ENCODE results near the gene FASTKD3.

The FASTKD3 gene

DNA sequence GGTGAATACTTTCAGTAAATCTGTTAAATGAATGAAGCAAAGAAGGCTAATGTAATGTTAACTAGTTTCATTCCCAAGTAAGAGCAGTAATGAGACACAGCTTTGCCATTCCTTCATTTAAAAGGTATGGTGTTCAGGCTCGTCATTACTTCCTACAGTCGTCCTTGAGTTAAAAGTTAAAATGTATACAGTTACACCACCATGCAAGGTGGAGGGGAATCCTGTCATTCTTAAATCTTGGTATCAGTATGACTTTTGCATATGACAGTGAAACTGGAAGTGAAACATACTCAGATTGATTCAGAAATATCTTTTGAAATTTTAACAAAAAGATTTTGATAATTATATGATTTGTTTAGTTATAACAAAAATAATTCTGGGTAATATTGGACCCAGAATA lies 26.0 kb upstream of the FASTKD3 start:
- TF ChIP-seq POLR2A (IDR thresholded peaks at IDR 0.05; ENCODE audit: low read length) (no peak), GATA1 (IDR thresholded peaks at IDR 0.05; ENCODE audit: low read depth, low read length) (no peak)
- no peak for DNase-seq

DNA sequence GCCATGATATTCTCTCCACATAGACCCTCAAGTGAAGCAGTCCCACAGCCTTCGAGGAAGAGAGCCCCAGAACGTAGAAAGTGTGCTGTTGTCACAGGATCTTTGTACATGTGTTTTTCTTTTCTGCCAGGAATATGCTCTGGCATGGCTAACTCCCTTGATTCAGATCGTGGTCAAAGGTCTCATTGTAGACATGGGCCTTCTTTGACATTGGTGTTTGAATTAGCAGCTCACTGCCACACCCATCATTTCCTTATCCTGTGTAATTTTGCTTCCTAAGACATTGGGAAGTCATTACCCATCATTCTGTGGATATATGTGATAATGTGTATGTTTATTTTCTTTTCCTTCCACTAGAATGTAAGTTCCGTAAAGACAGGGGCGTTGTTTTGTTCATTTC lies 25.6 kb upstream of the FASTKD3 start:
- TF ChIP-seq POLR2A (IDR thresholded peaks at IDR 0.05; ENCODE audit: low read length): no peak
- TF ChIP-seq GATA1 (IDR thresholded peaks at IDR 0.05; ENCODE audit: low read depth, low read length): no peak
- no peak for DNase-seq

DNA sequence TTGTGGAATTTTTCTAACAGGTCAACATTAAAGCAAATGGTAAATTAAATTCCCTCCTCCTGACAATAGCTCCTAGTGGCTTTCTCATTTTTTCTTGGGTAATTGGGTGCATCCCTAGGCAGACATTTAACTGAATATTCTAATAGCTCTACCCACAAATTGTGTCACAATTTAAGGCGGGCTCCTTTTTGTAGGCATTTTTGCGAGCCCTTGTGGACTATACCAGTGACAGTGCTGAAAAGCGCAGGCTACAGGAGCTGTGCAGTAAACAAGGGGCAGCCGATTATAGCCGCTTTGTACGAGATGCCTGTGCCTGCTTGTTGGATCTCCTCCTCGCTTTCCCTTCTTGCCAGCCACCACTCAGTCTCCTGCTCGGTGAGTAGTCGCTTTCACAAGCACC lies 20.1 kb upstream of the FASTKD3 start:
- TF ChIP-seq GATA1 (IDR thresholded peaks at IDR 0.05; ENCODE audit: low read depth, low read length) (no peak), POLR2A (IDR thresholded peaks at IDR 0.05; ENCODE audit: low read length) (no peak)
- DNase-seq: no peak

DNA sequence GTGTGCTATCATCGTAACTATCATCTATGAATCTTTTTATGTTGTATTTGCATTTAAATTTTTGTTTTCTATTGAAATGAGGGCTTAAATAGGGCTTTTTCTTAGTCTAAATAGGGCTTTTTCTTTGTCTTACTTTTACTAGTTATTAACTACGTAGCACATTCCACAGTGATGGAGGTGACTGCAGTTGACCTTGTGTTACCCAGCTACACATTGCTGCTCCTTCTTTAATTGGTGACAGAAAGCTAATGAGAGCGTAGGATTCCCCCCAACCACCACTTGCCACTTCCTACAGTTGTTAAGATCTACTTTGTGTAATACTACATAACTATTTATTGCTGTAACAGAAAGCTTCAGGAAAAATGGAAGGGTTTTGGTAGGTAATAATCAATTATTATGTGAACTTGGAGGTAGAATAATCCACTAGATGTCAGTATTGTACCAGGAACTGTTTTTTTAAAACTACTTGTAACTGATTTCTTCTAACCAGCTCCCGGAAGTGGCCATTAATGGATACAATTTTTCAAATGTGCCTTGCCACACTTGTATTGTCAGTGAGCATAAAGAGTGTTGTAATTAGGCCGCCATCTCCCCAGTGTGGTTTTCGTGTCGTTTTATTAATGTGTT lies 18.1 kb upstream of the FASTKD3 start:
- no peak for TF ChIP-seq POLR2A (IDR thresholded peaks at IDR 0.05; ENCODE audit: low read length)
- no peak for TF ChIP-seq GATA1 (IDR thresholded peaks at IDR 0.05; ENCODE audit: low read depth, low read length)
- peak; percentile 35 to 61 for DNase-seq

DNA sequence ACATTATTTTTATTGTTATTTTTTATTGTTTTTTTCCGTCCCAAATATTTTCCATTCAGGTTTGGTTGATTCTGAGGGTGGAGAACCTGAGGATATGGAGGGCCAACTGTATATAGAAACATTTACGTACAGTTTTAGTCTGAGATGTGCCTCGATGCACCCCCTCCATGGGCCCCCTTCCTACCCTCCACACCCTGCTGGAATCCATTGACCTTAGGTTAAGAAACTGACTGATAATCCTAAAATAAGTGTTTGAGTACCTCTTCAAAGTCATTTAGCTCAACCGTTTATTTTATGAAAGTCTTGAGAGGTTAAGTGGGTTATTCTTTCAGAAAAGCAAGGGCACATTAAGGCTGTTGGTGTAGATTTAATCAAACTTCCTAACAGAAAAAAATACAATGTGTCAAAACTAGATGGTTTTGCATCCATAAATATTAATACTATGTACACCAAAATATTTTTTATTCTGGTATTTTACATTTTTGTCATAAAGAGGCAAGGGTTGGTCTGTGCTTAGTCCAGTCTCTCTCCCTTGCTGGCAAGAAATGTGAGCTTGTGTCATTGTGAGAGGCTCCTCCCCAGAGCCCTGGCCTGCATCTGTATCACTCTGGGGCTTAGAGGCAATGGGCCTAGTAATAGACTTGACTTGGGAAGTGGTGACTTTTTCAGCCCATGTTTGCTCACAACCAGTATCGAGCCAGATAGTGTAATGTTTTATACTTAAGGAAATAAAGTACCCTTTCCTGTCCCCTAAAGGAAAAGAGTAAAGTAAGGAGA lies 15.8 kb upstream of the FASTKD3 start:
- DNase-seq: no peak
- TF ChIP-seq POLR2A (IDR thresholded peaks at IDR 0.05; ENCODE audit: low read length): no peak
- no peak for TF ChIP-seq GATA1 (IDR thresholded peaks at IDR 0.05; ENCODE audit: low read depth, low read length)

DNA sequence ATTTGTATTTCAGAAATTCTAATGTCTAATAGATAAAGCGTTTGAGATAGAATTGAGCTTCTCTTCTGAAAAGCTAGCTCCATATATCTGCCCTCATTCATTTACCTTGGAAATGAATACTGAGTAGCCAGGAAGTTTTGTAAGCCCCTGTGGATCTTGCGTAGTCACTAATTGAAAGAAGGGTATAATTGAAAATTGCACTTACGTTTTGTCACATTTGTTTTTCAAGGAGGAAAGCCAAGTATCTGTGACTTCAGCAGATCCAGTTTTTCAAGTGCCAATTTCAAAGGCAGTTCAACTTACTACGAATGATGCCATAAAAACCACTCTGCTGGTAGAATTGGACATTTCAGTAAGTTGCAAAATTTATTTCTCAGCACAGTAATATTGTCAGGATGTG lies 14.1 kb upstream of the FASTKD3 start:
- DNase-seq: no peak
- TF ChIP-seq GATA1 (IDR thresholded peaks at IDR 0.05; ENCODE audit: low read depth, low read length) (no peak), POLR2A (IDR thresholded peaks at IDR 0.05; ENCODE audit: low read length) (no peak)

DNA sequence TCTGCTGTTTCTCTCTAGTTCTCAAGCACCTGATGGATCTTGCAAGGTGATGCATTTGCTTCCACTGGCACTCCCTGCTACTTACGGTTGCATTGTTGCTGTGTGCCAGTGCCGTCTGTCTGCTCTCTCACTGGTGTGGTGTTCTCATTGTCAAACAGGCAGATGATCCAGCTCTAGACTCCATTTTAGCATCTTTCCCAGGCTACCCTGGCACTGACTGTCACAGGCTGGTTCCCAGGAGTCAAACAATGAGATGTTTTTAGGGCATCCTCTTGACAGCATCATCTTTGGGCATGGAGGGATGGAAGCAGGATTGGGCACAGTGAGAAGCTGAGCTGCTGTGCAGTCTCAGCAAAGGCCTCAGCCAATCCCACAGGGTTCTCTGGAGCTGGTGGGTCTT lies 13.0 kb upstream of the FASTKD3 start:
- DNase-seq: no peak
- TF ChIP-seq GATA1 (IDR thresholded peaks at IDR 0.05; ENCODE audit: low read depth, low read length) (no peak), POLR2A (IDR thresholded peaks at IDR 0.05; ENCODE audit: low read length) (no peak)

DNA sequence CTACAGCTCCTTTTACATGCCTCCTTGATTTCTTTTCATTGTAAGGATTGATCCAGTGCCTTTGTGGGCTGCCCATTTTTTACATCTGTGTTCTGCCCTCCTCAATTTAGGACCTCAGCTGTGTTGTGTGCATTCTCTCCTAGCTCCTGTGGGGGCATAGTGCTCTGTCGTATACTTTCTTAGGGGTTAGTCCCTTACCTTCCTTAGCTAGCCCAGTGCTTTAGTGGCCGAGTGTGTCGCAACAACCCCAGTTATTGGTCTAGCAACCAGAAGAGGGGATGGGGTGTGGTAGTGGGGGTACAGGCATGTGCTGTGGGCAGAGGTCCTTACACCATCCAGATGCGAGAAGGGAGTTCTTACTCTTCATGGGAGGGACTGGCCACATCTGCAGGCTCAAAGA lies 12.3 kb upstream of the FASTKD3 start:
- no peak for DNase-seq
- no peak for TF ChIP-seq POLR2A (IDR thresholded peaks at IDR 0.05; ENCODE audit: low read length)
- TF ChIP-seq GATA1 (IDR thresholded peaks at IDR 0.05; ENCODE audit: low read depth, low read length): no peak

DNA sequence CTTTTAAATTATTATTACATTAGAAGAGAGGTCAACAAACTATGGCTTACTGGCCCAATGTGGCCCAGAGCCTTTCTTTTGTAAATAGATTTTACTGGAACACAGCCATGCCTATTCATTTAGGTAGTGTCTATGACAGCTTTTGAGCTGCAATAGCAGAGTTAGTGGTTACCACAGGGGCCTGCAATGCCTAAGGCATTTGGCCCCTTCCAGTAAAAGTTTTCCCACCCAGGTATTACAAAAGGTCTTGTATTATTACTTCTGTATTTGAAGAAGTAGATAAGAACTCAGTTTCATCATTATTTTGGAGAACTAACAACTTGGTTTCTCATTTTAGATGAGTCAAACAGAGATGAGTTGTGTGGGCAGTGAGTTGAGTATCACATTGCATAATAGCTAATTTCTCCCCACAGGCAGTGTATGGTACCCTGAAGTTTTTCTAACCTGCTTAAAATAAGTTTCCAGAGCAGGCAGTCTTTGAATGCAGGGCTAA lies 9.6 kb upstream of the FASTKD3 start:
- no peak for TF ChIP-seq GATA1 (IDR thresholded peaks at IDR 0.05; ENCODE audit: low read depth, low read length)
- TF ChIP-seq POLR2A (IDR thresholded peaks at IDR 0.05; ENCODE audit: low read length): no peak
- no peak for DNase-seq

DNA sequence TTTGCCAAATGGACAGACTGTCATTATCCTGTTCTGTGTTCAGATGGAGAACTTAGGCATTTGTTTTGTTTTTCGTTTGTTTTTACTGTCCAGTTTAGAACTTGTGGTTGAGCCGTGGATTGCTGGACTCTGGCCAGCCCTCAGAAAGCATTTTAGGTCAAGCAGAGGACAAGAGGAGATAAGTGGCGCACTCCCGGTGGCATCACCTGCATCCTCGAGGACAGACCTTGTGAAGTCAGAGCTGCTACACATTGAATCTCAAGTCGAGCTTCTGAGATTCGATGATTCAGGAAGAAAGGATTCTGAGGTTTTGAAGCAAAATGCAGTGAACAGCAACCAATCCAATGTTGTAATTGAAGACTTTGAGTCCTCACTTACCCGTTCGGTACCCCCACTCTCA lies 9.0 kb upstream of the FASTKD3 start:
- TF ChIP-seq GATA1 (IDR thresholded peaks at IDR 0.05; ENCODE audit: low read depth, low read length) (no peak), POLR2A (IDR thresholded peaks at IDR 0.05; ENCODE audit: low read length) (no peak)
- no peak for DNase-seq

DNA sequence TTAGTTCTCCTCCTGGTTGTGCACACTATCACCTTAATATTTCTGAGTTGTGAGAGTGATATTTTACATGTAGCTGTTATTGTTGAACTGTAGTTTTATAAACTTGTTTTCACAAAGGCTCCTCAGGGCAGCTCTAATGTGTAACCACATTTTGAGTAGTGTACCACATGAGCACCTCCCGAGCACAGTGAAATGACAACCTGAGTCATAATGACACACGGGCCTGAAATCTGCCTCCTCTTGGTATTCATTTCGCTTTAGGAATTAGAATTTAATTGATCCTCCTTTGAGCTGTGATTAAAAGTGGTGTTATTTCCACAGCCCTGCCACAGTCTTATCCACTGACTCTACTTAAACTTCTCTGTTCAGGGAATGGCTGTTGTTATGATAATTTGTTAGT lies 8.0 kb upstream of the FASTKD3 start:
- TF ChIP-seq POLR2A (IDR thresholded peaks at IDR 0.05; ENCODE audit: low read length) (no peak), GATA1 (IDR thresholded peaks at IDR 0.05; ENCODE audit: low read depth, low read length) (no peak)
- peak in 1 of 2 experiments; percentile 5 for DNase-seq

DNA sequence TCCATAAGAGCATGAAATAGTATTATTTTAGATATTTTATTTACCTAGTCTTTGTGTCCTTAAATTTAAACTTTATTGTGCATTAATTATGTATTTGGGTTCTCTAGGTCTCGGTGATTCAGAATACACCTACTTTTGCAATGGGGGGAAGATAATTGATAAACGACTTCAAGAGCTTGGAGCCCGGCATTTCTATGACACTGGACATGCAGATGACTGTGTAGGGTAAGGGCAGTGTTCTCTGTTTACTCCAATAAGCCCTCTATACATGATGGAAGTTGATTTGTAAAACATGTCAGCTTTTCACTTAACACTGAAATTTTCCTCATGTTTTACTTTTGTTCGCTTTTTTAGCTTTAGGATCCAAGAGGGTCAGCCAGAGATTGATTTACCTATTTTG lies 6.3 kb upstream of the FASTKD3 start:
- TF ChIP-seq GATA1 (IDR thresholded peaks at IDR 0.05; ENCODE audit: low read depth, low read length) (no peak), POLR2A (IDR thresholded peaks at IDR 0.05; ENCODE audit: low read length) (no peak)
- no peak for DNase-seq

DNA sequence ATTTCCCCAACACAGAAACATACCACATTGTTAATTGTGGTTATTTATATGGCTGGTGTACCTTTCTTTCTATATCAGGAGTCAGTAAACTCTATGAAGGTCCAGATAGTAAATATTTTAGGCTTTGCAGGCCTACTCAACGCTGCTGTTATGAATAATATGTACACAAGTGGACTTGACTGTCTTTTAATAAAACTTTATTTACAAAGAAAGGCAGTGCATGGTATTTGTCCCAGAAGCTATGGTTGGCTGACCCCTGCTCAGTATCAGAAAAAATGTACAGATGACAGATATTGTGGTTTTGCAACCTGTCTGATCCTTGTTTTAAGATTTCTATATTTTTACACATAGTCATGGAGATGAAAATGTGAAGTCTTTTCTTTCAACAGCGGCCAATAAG lies 5.8 kb upstream of the FASTKD3 start:
- DNase-seq: no peak
- no peak for TF ChIP-seq GATA1 (IDR thresholded peaks at IDR 0.05; ENCODE audit: low read depth, low read length)
- no peak for TF ChIP-seq POLR2A (IDR thresholded peaks at IDR 0.05; ENCODE audit: low read length)

DNA sequence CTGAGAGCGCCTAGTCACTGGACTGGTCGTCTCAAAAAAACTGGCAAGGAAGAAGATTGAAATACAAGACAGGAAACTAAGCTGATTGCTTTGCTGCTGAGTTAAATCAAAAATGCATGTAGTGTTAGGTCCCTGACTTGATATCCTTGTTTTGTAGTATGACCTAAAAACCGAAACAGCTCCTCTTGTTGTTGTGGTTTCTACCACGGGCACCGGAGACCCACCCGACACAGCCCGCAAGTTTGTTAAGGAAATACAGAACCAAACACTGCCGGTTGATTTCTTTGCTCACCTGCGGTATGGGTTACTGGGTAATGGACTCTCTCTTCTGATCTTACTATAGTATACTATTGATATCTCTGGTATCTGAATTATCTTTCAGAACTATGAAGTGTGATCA lies 4.4 kb upstream of the FASTKD3 start:
- DNase-seq: no peak
- TF ChIP-seq POLR2A (IDR thresholded peaks at IDR 0.05; ENCODE audit: low read length) (no peak), GATA1 (IDR thresholded peaks at IDR 0.05; ENCODE audit: low read depth, low read length) (no peak)

Data from erythroblast (primary cell).